ENCODE measurements around the gene PLCB4.

The PLCB4 gene

DNA sequence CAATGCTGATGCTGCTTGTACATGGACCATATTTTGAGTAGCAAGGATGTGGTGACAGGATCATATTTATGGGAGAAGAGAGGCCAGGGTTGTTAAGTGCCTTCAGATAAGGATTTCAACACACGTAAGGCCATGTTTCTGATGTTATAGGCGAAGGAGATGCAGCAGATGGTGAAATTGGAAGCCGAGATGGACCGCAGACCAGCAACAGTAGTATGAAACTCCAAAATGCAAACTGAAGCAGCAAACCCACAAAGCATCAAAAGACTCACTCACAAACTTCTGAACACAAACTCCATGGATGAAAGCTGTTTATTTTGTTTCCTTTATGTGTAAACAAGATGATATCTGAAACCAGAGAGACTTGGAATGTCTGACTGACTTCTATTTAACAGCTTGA, 409.9 kb downstream of the PLCB4 start:
- no peak for DNase-seq

DNA sequence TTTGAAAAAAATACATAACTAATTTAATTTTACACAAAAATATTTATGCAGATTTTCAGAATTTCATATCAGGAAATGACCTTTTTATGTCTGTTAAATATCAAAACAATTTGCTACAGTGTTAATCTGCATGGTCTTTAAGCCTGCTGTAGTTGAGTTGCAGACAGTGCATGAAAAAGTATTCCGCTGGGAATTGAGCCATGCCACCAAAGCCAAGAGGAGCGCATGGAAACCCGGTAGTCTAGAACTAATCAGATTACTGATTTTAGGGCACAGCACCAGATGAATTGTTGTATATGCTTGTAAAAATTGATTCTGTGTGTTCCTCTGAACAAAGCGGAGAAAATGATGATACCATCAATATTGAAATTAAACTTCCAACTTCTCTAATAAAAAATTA, 411.2 kb downstream of the PLCB4 start:
- DNase-seq = no peak

DNA sequence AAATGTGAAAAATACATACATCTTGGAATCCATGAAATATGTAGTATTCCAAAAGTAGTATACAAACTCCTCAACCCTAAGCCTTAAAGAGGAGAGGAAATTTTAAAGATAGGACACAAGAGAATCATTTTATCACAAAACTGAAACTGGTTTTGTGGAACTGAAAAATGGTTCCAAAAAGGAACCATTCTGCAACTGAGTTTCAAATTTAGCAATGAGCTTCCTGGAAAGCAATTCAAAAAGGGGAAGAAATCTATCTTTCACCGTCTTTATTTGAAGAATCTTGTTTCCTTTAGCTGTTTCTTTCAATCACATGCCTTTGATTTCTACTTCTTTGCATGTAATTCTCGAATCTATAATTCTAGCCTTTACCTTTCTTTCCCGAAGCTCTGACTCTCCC, 413.3 kb downstream of the PLCB4 start:
- no peak for DNase-seq

DNA sequence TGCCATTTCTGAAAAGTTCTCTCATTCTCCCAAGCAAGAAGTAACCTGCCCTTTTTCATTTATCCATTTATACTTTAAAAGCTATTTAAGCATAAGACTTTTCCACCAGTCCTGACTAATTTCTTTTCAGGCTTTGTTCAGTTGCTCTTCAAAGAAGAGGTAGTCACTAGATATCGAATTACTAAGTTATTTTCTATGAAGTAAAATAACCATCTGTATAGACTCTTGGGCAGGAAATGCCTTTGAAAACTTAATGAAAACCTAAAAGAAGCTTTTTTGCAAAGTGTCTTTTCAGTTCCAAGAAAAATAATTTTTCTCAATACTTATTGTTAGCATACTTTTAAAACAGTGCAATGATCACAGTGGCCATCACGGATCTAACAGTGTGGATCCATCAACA, 414.2 kb downstream of the PLCB4 start:
- DNase-seq = no peak

DNA sequence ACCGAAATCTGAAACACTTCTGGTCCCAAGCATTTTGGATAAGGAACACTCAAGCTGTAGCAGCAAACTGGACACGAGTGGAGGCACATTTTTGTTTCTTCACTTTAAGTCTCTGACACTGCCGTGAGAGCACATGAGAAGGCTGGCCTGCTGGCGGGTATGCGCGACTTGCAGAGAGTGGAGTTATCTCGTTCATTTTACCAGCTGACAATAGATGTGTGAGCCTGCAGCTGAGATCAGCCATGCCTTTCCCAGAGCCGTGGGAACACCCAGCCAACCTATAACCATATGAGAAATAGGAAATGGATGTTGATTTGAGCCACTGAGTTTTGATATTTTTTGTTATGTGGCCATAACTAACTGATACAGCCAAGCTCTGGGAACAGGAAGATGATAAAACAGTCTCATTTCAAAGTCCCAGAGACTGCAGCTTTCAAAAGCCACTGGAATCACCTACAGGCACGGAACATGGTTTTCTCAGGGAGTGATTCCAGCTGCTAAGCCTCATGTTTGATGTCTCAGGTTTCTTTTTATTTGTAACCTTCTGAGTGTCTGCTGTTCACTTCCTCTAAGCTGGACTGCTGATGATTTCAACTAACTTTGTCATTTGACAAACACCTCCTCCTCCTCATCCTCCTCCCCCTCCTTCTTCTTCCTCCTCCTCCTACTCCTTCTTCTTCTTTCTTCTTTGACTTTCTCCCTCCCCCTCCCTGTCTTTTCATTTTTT, 416.9 kb downstream of the PLCB4 start:
- no peak for DNase-seq

DNA sequence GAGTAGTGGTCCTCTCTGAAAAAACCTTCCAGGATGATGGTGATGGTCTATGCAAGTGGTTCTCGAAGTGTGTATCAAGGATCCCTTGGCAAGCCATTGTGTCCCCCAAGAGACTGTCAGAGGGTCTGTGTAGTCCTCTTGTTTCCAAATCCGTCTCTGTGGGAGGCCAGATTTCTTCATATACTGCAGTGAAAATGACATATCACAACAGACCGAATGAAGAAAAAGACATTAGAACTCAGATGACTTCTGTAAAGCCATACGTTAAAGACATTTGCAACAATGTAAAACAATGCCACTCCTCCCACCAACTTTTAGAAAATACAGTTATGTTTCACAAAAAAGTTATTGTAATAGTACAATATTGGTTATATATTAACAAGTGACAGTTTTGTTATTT, 418.3 kb downstream of the PLCB4 start:
- no peak for DNase-seq

DNA sequence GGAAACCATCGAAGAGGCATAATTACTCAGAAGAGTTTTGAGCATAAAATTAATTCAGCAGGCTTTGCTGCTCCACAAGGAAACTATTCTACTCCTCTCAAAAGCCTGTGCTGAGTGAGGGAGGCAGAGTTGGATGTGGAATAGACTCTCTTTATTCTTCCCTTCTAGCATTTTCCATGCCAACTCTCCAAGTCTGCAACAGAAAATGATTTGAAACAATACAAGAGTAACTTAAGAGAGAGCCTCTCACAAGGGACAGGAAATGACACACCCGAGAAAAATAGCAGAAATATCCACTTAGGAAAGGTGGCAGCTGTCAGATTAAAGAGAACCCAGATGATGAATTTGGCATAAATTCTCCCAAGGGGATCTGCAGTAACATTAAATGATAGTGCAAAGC, 419.2 kb downstream of the PLCB4 start:
- DNase-seq = no peak

DNA sequence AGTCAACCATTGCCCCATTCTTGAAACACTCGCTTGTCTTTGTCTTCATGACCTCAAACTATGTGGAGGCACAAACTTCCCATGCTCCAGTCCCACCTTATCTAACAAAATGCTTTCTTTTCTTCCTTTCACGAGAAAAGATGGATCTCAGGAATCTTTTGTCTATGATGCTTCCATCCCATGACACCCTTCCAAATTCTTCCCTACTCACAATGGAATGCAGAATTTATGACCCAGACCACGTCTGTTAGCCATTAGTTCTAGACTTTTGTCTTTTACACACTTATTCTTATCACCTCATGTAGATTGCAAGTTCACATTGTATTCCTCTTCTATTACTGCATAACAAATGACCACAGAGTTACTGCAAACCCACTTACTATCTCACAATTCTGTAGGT, 421.3 kb downstream of the PLCB4 start:
- DNase-seq = no peak

DNA sequence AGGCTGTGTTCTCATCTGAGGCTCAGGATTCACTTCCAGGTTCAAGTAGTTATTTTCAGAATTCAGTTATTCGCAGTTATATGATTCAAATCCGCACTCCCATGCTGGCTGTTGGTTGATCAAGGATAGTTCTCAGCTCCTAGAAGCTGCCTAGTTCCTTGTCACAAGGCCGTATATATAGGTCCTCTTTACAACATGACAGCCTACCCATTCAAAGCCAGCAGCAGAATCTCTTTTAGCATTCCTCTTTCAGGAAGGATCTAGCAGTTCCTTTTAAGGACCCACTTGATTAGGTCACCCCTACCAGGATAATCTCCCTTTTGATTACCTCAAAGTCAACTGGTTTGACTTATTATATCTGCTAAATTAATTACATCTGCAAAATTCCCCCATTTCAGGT, 421.7 kb downstream of the PLCB4 start:
- no peak for DNase-seq

DNA sequence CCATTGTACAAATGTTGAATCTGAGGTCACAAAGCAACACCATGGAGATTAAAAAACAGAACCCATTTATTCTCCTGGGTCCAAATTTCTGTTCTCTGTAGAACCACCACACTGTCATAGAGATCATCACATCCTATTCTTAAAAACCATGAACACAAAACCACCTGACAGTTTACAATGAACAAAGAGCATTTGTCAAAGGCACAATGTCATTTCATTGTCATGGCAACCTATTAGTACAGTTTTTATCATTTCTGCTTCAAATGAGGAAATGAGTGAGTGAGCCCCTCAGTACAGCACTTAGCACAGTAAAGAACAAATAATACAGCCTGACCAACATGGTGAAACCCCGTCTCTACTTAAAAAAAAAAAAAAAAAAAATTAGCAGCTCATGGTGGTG, 422.4 kb downstream of the PLCB4 start:
- DNase-seq = no peak

DNA sequence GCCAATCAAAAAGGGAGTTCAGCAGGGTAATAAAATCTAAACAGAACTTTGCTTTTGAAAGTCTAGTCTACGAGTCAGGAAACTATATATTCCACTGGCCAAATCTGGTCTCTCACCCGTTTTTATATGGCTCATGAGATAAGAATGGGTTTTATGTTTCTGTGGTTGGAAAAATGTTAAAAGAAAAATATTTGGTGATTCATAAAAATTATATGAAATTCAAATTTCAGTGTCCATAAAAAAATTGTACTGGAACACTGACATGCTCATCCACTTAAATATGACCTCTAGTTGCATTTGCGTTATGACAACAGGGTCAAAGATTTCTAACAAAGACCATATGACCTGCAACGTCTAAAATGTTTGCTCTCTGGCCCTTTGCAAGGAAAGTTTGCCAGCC, 423.2 kb downstream of the PLCB4 start:
- no peak for DNase-seq

DNA sequence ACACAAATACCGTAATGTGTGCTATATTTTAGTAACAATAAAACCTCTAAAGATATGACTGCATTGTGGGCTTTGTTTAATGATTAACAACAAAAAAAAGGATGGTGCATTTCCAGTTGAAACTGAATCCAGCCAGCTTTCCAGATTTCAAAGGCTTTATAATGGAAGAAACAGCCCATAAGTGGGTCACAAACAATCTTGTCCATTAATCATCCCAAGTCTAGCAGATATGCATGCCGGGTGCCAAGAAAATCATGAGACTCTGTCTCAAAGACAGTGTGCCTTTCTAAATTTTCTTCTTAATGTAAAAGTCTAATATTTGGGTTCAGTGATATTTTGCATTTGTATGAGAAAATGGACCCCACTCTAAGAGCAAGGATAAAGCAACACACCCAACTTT, 424.9 kb downstream of the PLCB4 start:
- no peak for DNase-seq

DNA sequence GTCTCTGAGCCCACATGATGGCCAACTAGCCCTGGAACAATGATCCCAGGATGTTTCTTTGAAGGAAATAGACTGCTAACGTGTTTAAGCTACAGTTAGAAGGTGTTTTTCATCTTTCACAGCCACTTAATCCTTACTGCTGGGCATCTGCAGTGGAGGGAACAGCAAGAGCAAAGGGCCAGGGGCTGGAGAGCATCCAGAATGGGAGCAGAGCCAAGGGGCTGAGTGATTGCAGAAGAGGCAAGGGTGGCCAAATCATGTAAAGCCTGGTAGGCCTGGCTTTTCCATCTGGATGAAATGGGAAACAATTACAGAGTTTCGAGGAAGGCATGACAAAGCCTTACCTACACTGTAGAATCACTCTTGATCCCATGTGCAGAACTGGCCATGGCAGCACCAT, 426.8 kb downstream of the PLCB4 start:
- no peak for DNase-seq

DNA sequence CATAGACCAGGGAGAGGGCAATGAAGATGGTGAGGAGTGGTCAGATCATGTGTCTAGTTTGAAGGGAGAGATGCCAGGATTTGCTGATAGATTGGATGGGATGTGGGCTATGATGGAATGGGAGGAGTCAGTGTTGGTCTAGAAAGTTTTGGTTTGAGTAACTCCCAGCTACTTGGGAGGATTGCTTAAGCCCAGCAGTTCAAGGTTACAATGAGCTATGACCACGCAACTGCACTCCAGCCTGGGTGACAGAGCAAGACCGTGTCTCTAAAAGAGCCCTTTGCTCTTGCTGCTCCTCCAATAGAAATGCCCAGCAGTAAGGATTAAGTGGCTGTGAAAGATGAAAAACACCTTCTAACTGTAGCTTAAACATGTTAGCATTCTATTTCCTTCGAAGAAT, 427.3 kb downstream of the PLCB4 start:
- DNase-seq = no peak

DNA sequence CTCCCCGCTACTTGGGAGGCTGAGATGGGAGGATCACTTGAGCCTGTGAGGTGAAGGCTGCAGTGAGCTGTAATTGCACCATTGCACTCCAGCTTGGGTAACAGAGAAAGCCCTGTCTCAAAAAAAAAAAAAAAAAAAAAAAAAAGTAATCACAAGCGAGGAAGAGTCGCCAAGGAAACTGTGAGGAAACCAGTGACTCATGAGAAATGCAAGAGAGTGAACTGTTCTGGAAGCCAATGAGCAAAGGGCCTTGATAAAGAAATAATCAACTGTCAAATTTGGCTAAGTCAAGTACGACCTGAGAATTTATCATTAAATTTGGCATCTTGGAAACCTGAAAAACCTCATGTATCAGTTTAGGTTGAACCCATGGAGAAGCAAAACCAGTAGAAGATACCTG, 429.4 kb downstream of the PLCB4 start:
- DNase-seq = no peak

DNA sequence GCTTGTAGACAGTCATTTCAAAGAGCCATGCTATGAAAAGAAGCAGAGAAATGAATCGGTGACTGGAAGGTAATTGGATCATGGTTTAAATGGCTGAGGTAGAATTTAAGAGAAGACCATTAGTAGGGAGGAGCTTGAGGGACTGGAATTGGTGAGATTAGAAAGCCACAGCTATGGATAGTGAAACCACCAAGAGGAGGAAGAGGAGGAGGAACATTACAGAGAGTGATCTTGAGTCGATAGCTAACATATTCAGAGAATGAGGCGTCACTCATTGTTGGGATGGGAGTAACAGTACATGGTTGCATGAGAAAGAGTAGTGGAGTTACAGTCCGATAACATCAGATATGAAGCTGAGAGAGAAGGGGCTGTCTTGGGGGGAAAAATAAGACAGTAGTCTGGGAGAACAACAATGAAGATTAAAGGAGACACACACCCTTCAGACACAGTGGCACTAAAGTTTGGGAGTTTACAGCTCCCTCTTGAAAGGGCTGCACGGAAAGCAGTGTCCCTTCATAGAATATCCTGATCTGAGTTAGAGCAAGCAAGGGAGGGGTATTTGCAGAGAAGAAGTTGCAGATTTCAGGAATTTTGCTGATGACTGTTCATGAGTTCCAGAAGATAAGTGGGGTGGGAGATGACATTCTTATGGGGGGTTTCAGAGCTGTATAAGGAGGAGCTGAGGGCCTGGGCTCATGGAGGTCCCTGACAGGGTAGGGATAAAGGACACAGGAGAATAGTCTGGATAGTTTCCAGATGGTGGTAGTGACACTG, 430.4 kb downstream of the PLCB4 start:
- no peak for DNase-seq

DNA sequence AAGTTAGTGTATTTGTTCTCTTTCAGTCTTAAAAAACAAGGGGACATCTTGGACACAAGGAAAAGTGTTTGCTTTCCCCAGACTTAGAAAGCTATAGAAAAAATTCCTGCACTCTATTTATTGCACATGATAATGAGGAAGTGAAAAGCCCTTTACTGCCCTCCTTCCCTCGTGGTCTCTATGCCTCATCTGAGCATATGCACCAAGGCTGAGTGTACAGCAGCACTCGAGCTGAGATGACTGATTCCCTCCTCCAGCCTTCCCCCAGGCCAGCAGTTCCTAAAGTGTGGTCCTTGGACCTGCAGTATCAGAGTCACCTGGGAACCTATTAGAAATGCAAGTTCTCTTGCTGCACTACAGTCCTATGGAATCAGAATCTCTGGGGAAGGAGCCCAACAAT, 431.2 kb downstream of the PLCB4 start:
- DNase-seq = no peak

DNA sequence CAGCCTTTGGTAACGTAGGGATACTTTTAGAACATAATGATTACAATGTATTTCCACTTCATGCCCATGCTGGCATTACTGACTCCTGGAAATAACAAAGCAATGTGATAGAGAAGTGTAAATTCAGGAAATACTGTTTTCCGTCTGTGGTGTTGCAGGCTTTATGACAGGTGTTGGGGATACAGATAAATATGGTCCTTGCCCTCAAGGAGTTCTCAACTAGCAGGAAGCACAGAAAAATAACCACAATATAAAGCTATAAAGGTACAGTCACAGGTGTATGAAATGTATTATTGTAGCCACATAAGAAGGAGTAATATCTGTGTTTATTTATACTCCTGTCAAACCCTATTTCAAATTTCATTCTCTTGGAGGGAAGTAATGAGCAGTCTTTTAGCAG, 432.6 kb downstream of the PLCB4 start:
- no peak for DNase-seq

DNA sequence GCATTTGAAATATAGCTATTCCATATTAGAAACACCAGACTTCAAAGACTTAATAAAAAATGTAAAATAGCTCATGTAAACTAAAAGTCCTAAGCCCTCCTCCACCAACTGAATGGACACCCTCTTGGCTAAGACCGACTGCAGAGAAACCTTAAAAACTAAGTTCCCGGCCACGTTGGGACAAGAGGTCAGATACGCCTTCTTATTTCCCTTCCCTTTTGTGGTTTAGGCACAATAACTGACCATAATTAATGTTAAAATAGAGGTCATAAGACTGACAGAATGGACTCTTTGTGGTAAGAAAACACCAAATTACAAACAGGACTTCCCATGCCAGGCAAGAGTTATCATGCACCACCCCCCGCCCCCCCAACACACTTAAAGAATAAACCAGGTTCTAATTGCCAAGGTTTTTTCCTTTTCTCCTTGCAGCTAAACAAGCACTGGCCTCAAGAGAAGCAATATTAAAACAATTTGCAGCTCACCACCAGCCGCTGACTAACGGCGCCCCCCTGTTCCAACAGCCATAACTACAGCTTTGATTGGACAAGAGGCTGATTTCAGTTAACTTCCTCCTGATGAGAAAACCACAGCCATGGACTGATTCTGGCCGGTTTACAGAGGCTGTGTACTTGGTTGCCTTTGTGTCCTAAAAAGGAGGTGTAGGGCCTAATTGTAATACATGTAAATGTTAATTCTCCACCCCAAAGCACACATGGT, 434.8 kb downstream of the PLCB4 start:
- DNase-seq = no peak

DNA sequence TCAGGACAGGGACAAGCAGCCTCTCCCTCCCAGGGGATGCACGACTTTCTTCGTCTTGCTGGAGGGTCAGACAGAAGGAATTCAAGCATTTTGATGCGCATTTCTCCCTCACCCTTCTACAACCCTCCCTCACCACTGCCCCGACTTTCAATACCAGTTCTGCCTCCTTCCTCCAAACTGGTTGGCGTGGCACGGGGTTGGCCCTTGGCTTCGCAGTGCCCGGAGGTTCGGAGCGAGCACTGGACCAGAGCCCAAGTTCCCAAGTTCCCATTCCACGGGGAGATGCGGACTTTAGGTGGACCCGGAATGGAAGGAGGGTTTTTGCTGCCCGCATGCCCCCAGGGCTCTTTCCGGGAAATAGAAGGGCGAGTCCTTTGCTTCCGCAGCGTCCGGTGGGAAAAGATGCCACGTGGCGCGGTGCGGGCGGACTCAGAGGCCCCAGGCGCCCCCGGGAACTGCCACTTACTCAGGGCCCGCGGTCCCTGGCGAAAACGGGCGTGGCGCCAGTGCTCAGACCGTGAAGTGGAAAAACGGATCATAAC, 437.5 kb downstream of the PLCB4 start:
- no peak for DNase-seq

DNA sequence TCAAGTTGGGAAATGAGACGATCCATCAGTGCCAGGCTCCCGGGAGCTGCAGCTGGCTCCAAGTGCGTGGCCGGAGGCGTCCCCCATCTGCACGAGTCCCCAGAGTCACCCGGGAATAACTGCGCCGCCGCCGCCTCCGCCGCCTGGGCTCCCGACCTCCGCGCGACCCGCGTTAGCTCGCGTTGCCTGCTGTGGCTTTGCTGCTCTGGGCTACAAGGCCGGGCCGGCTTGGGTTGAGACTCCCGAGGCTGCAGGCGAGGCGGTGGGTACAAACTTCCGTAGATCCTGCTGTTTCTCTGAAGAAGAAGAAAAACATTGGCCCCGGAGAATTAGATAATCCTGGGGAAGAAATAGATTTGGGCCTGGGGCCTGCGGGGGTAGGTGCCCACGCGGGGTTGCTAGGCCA, 438.1 kb downstream of the PLCB4 start:
- DNase-seq = no peak

DNA sequence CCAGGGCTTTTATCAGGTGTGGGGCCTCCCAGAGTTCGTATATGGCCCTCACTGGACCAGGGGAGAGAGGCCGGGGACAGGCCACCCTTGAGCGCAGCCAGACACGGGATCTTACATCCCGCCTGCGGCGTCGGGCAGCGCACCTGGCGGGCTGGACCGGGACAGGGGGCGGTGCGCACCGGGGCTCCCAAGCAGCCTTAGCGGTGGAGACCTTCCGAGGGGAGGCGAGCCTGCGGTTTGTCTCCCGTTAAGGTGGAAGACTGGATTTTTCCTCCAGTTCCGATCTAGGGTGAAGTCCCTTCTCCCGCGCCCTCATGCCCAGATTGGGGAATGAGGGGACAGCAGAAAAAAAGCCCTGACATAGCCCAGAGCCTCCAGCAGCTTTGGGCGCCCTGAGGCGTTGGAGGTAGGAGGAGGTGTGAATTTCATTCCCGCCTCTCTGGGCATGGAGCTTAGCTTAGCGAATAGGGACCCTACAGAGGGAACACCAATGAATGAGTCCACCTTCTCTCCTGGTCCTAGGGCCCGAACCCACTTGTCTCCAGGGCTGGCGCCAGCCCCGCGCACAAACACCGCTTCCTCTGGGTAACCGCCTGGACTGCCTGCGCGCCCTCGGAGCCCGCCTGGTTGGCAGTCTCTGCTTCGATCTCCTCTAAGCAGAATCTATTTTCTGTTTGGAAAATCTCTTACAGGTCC, 438.8 kb downstream of the PLCB4 start:
- no peak for DNase-seq

DNA sequence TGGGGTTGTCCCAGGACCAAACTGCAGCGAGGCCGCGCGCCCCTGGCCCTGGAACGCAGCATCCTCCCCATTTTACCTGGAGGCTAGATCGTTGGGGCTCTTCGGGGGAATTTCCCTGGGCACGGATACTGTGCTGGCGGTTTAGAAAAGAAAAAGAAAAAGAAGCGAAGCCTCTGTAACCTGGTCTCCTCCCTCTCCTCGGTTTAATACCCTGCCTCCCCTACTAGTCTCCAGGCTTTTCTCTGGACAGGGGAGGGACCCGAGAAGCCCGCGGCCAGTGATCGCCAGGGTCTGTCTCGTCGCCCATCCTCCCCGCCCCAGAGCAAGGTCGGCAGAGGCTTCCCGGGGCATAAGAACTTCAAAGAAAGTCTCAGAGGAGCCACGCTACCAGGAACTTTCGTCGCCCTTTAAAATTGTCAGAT, 439.4 kb downstream of the PLCB4 start:
- no peak for DNase-seq
